GM19324 (cell line): ENCODE data around the gene FOXO1.
"Not testable (repeated sequence)": the region's sequence is repeated elsewhere in the genome, so short reads cannot be mapped to it uniquely, and the experiment has no call there.

Source experiments
- ATAC-seq: cut with Tn5 transposase; IDR thresholded peaks from one replicate; pipeline ENCODE4 v1.9.1; 2021; ENCODE audit warnings: mild to moderate bottlenecking, moderate library complexity; ENCODE audit not compliant: unreplicated experiment, low FRiP score

FOXO1 gene

DNA sequence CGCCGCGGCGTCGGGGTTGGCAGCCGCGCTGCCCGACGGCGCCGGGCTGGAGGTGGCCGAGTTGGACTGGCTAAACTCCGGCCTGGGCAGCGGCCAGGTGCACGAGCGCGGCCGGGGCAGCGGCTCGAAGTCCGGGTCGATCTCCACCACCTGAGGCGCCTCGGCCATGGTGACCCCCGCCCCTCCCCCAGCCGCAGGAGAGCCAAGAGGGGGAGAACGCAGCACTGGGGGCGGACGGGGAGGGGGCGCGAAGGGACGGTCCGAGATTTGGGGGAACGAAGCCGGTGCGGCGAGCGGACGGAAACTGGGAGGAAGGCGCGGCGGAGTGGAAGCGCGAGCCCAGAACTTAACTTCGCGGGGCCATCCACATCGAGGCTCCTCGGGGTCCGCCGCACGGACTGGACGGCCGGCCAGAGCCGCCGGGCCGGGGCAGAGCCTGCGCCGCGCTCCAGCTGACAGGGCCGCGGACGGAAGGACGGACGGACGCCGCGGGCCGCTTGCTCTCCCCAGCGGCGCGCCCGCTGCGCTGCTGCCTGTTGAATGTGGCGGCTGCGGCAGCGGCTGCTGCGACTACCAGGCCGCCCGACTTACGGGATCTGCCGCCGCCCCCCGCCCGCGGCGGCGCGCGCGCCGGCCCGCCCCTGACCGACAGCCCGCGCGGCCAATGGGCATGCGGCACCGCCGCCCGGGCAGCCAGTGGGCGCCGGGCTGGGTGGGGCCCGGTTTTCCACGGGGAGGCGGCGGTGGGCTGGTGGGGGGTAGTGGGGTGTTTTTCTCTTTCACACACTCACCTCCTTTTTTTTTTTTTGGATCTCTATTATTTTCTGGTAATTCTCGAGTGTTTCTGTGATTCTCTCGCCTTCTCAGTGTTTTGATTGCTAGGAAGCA lies at the start of gene FOXO1:
FOXO1 (minus strand) TSS at position 597 of the 888 bp plus-strand sequence; CDS start at position 168, 429 bp downstream.
- ATAC-seq: peak; percentile 61

DNA sequence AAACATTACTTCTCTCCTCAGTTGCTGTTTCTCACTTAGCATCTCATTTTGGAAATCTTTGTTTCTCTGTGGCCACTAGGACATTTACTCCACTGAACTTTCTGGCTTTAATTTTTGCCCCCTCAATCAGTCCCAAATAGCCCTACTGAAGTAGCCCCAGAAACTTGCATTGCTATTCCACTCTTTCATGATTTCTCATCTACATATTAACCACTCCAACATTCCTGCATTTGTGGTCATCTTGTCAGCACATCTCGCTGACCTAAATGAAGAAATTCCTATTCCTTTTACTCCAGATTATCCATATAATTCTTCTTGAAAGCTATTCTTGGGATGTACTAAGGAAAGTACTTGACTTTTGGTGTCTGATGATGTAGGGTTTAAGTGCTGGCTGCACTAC lies 48.0 kb upstream of the FOXO1 start:
- ATAC-seq: not testable (repeated sequence)

DNA sequence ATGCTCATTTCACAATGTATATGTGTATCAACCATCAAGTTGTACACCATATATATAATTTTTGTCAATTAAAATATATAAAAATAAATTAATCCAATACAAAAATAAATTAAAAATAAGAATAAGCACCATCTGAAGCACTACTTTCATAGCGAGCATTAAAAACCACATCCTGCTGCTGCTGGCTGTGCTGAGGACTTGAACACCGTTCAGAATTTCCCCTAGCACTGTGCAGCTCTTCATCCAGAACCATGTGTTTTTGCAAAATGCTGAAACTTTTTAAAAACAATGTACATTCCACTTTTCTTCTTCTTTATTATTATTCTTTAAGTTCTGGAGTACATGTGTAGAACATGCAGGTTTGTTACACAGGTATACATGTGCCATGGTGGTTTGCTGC lies 40.0 kb upstream of the FOXO1 start:
- no peak for ATAC-seq

DNA sequence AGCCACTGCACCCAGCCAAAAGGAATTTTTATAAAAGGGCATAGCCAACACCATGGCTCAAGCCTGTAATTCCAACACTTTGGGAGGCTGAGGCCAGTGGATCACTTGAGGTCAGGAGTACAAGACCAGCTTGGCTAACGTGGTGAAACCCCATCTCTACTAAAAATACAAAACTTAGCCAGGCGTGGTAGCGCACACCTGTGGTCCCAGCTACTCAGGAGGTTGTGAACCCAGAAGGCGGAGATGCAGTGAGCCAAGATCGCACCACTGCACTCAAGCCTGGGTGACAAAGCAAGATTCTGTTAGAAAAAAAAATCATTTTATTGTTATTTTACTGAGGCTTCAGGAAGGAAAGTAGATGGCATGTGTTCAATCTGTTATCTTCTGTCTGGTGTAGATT lies 31.3 kb upstream of the FOXO1 start:
- ATAC-seq: no peak

DNA sequence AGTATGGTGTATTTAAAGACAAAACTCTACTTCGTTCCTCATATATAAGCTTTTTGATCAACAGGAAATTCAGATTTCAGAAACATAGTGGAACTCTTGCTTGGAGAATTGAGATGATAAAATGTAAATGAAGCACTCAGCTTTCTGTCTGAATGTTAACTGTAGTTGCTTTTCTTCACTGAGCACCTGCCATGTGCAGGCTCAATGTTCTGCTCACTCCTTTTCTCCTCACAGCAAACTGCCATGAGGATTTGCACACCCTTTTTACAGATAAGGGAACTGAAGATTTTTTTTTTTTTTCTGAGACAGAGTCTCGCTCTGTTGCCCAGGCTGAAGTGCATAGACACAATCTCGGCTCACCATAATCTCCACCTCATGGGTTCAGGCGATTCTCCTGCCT lies 28.0 kb upstream of the FOXO1 start:
- no peak for ATAC-seq

DNA sequence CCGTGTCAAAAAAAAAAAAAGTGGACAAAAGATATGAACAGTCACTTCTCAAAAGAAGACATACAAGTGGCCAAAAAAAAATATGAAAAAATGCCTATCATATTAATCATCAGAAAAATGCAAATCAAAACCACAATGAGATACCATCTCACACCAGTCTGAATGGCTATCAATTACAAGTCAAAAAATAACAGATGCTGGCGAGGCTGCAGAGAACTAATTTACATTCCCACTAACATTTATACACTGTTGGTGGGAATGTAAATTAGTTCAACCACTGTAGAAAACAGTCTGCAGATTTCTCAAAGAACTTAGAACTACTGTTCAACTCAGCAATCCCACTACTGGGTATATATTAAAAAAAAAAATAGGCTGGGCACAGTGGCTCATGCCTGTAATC lies 26.5 kb upstream of the FOXO1 start:
- ATAC-seq: peak; percentile 67

DNA sequence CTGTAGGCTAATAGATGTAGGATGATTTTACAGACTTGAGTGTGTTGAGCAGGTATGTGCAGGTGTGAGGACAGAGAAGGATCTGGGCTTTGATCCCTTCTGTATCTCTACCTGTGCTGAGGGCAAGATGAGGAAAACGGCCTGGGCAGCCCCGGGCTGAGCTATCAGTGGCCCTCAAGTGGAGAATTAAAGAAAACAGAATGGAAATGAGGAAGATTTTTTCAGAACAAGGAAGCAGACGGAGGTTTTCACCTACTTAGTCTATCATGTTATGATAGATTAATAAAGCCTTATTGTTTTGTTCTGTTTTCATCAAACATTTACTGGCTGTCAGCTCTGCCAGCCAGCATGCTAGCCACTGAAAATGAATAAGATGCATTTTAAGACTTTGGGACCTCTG lies 22.3 kb upstream of the FOXO1 start:
- no peak for ATAC-seq

DNA sequence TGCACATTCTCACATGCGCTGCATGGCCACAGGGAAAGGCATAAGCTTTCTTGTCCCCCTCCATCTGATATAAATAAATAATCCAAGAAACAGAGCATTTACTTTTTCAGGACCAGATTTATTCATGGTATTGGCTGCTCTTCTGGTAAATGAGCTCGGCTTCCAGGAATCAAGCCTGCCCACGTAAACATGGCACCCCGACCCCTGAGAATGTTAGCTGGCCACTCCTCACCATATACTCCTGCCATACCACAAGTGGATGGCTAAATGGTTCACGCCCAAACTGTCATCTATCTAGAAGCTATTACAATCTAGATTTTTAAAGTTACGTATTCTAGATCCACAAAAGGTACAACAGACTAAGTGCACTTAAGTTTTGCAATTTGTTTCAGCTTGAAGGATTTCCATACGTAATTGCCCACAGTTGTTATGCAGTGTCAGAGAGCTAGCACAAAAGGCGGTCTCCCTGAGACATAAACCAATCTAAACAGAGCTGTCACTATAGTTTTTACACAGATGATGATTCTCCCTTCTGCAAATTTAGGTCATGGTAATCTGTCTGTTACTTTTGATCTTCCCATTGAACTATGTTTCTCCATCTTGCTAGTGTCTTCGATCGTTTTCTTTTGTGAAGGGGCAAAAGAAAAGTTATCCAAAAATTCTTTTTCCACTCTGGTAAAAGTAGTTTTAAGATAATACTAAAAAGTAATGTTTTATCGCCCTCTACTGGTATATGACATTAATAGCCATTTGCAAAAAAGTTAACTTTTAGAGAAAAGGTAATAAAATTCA lies 16.2 kb upstream of the FOXO1 start:
- no peak for ATAC-seq

DNA sequence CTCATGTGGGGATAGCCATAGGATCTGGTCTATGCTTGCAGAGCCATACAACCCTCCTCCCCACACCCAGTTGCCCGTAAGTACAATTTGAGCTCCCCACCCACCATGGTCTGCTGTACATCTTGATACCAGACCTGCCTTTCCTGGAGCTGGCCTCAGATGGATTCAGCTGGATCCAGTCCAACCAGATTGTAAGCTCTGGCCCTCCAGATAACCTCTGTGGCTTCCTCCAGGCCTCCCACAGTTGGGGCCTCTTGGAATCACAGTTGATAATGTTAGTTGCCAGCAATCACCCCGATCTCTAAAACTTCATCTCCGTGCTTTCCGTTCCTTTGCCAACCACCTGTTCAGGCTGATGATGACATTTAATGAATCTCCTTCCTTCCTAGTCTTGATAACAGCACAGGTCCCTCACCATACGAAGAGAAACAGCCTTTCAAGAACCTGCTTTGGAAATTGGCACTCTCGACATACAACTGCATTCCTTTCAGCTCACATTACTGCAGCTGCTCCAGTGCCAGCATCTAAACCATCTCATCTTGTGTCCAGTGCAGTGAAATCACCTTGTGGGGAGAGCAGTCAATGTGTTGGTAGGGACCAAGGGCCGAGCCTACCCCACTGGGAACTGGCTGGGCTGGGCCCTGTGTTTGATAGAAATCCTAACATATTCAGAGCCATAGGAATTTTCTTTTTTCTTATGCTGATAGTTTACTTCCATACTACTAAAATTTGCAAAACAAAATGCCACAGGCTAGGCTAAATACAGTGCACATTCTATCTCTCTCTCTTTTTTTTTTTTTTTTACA lies 15.1 kb upstream of the FOXO1 start:
- no peak for ATAC-seq

DNA sequence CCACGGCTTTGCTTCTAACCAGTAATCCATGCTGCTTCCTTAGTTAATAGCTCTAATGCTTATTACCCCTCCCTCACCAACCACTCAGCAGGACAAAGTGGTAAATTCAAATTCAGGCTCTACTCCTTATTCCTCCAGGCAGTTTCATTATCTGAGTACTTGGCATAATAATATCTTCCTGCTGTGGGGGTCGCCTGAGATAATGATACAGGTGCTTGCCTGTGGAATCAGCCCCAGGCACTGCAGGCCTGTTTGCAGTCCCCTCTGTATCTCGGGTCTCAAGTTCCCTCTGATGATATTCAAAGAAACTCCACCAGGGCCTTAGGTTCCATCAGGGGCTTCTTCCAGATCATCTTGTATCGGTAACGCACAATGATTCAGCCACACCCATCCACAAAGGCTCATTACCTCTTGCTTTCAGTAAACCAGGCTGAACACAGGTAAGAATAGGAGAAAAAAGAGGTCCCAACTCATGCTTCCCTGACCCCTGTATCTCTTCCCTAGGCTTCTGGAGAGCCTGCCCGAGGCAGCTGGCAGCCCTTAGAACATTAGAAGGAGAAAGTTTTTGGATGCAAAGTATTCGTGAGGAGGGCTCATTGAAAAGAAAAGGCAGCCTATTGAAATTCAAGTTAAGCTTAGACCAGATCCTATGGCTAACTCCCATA lies 14.3 kb upstream of the FOXO1 start:
- no peak for ATAC-seq

DNA sequence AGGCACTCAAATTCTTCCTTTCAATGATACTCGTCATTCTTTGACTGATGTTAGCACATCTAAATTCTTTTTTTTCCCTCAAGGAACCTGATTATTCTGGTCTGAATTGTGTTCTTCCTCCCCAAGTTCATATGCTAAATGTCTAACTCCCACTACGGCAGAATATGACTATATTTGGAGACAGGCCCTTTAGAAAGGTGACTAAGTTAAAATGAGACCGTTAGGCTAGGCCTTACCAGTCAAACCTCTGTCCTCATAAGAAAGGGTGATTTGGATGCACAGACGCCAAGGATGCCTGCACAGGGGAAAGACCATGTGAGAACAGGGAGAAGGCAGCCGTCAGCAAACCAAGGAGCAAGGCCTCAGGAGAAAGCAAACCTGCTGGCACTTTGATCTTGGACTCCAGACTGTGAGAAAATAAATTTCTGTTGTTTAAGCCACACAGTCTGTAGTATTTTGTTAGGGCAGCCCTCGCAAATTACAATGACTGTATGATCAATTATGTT lies 13.1 kb upstream of the FOXO1 start:
- ATAC-seq: no peak

DNA sequence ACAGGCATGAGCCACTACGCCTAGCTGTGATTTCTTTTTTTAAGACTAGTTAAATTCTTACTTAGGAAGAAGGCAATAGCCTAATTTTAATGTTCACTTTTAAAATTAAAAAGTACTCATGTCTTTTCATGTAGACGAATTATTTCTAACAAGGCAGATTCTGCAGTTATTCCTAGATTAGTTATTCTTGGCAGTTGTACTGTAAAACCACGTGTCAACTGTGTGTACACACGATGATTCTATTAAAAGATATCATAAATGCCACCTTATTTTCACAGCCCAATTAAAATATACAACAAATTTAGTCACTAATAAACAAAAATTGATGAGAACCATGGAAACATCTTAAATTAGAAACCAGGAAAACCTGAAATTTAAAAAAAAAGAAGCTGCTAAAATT lies 10.6 kb upstream of the FOXO1 start:
- ATAC-seq: no peak

DNA sequence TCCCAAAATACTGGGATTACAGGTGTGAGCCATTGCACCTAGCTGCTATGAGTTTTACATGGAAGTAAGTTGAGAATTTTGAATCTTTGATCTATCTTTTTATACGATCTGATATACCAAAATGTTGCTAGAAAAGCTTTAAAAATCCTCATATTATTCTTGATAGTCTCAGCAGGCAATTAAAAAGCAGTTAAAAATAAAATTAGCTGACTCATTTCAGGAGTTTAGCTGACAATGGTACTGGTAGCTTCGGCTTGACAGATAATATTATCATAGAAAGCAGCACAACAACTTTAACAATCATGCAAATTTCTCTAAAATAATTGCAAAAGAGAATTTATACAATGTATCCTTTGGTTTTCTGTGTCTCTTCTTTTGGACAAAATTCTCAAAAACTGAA lies 9.6 kb upstream of the FOXO1 start:
- no peak for ATAC-seq

DNA sequence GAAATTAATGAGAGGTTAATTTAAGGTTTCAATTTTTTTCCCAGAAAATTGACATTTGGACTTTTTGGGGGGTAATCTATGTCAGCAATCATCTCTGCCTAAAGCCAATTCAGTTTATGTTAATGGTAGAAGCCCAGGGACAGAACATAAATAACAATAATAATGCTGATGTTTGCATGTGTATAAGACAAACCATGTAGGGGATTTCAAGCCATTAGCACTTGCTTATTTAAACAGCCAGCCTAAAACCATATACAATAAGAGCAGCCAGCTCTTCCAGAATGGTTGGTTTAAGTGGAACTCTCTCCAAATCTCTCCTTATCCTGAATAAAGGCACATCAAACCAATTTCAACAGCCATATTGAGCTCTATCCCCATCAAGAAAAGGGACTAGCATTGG lies 7.0 kb upstream of the FOXO1 start:
- no peak for ATAC-seq

DNA sequence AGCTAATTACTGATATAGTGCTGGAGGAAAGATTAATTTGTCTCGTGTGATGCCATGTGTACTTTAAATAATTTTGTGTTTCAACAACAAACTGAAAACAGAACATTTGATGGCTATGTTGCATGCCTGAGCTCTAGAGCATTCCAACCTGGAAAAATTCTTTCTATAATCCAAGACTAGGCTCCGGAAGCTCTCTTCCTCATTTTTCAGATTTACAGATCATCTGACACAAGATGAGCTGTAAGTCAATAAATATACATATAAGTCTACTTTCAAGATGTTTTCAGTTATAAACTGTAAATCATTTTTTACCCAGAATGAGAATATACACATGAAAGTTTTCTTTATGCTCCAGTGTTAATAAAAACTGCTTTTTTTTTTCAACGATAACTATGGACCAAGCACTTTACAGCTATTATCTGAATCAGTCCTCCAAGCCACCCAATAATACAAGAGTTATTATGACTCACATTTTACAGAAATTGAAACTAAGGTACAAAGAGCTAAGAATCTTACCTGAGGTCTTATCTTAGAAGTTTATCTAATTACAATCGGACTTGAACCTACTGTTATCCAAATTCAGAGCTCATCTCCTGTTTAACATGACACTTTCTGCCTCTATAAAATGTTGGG lies 6.4 kb upstream of the FOXO1 start:
- no peak for ATAC-seq

DNA sequence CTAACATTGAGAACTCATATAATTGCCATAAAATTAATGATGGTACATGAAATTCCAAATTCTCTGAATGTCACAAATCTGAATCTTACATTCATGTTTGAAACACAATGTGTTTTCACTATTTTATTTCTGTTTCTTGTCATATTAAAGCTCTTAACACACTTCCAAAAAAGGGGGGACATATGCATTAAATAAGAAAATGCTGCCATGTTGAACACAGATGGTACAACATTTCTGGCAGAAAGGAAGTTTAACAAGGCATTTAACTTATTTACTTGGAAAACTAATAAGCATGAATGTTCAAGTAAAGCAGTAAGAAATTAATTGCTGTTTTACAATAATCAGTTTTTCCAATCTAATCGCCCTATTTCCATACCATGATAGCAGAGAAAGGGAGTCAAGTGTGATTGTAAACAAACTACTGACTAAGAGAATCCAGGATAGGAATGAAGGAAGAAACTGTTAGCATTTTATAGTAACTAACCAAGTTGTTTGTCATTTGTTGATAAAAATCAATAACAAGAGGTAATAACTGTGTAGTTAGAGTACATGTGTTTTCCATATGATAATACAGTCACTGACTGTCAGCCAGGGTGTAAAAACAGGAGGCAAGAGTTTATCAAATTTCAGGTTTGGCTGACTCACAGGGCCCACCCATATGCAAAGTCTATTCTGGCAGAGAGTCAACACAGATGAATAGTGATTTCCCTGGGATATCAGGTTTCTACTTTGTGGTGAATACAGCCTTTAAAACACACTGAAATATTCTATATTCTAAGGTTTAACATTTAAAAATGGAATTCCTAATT lies 5.7 kb upstream of the FOXO1 start:
- no peak for ATAC-seq

DNA sequence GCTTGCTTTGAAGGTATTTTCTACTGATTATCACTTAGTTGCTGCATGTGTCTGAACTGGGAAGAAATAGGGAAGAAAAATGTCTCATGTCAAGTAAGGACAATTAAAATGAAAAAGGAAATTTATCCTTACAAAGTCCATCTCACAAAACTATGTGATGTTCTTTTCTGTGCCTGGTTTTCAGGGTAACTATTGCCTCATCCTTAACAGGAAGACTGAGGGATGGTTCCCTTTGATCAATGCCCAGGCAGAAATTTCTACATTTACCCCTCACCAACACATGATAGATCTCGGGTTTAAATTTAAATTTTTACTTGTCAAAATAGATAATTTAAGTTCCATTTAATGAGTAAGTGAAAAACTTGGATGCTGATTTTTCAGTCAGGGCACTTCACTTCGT lies 3.9 kb upstream of the FOXO1 start:
- ATAC-seq: no peak

DNA sequence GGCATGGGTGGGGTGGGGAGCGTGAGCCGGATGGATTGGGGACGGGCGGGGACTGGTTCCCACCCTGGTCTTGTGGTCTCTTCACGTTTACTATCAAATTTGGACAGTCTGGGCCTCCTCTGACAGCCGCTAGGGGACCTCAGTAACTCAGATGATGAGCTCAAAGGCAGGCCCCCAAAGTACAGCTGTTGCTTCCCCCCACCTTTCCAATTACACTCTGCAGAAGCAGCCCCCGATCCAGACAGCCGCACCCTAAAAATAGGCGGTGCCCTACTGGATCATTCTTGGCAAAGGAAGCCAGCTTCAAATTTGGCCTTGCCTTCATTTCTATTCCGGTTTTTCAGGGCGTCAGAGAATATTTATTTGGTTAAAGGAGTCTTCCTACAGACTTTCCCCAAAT lies 1.9 kb upstream of the FOXO1 start:
- ATAC-seq: no peak

DNA sequence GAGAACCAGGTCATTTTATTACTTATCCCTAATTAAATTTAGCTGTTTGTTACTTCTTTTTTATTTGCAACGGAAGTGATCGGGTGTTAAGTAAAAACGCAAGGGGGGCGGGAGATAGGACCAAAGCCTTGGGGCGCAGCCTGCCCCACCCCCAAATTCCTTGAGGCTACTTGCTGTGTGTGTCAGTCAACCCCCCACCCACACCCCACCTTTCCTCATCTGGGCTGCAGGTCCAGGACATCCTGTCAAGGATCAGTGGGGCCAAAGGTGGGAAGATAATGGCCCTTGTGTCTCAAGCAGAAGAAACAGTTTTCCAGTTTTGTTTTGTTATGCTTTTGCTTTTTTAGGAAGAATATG lies 1.2 kb upstream of the FOXO1 start:
- ATAC-seq: no peak
